Fibroblast of skin of left biceps (primary cell): Measurements from ENCODE around the gene GON4L.
"Not testable (repeated sequence)": the region's sequence is repeated elsewhere in the genome, so short reads cannot be mapped to it uniquely, and the experiment has no call there.

Experiments
- DNase-seq, 2 experiments: peaks; one replicate each; pipeline ENCODE4 v3.0.0-alpha.2; 2013; ENCODE audit warnings: low read depth in 2 of 2

GON4L gene

GRCh38 chr1:155748141-155748540, 108.9 kb downstream of the GON4L start:
- DNase-seq = not testable (repeated sequence)

- DNase-seq = not testable (repeated sequence)
Measured at GRCh38 chr1:155747586-155747985, 109.4 kb downstream of the GON4L start.

- DNase-seq = peak; percentile 94
Measured at GRCh38 chr1:155745284-155746228, 111.5 kb downstream of the GON4L start.

- DNase-seq = no peak
Measured at GRCh38 chr1:155744711-155745283, 112.2 kb downstream of the GON4L start.

- no peak for DNase-seq
Measured at GRCh38 chr1:155741908-155742307, 115.1 kb downstream of the GON4L start.

GRCh38 chr1:155740995-155741394, 116.0 kb downstream of the GON4L start:
- DNase-seq = no peak

GRCh38 chr1:155729031-155729898, 127.7 kb downstream of the GON4L start:
- DNase-seq = peak; percentile 27 to 30

- DNase-seq = no peak
Measured at GRCh38 chr1:155725142-155725541, 131.9 kb downstream of the GON4L start.

GRCh38 chr1:155719703-155720102, 137.3 kb downstream of the GON4L start:
- no peak for DNase-seq

- not testable (repeated sequence) for DNase-seq
Measured at GRCh38 chr1:155718524-155719115, 138.4 kb downstream of the GON4L start.

GRCh38 chr1:155717041-155717440, 140.0 kb downstream of the GON4L start:
- no peak for DNase-seq

GRCh38 chr1:155715777-155716176, 141.2 kb downstream of the GON4L start:
- DNase-seq = no peak

GRCh38 chr1:155715056-155715455, 142.0 kb downstream of the GON4L start:
- not testable (repeated sequence) for DNase-seq

GRCh38 chr1:155713075-155713474, 143.9 kb downstream of the GON4L start:
- DNase-seq = no peak

- not testable (repeated sequence) for DNase-seq
Measured at GRCh38 chr1:155712636-155713035, 144.4 kb downstream of the GON4L start.

- DNase-seq = not testable (repeated sequence)
Measured at GRCh38 chr1:155711457-155711856, 145.6 kb downstream of the GON4L start.

GRCh38 chr1:155709391-155709790, 147.6 kb downstream of the GON4L start:
- no peak for DNase-seq

GRCh38 chr1:155706139-155706538, 150.9 kb downstream of the GON4L start:
- DNase-seq = peak in 1 of 2 experiments; percentile 9

- DNase-seq = not testable (repeated sequence)
Measured at GRCh38 chr1:155704414-155704813, 152.6 kb downstream of the GON4L start.

GRCh38 chr1:155703216-155703615, 153.8 kb downstream of the GON4L start:
- no peak for DNase-seq

- not testable (repeated sequence) for DNase-seq
Measured at GRCh38 chr1:155701675-155702074, 155.3 kb downstream of the GON4L start.
